A673 (cell line): ENCODE results near the gene ZNF232. TPM values are rescaled to one million over a fixed set of nuclear protein-coding genes. Genes with fewer than 3 reads are reported as not detected.
"Not testable (repeated sequence)": the region's sequence is repeated elsewhere in the genome, so short reads cannot be mapped to it uniquely, and the experiment has no call there.

Source experiments
- Bru-seq: library from RNA; stranded (reverse); fragments of 400-500 nt; gene quantifications from one replicate; lab custom pipeline; 2021; lab: Mats Ljungman, UMichigan
- BruChase-seq, 2 experiments: library from RNA; stranded (reverse); fragments of 400-500 nt; gene quantifications; one replicate each; lab custom pipeline; 2021; lab: Mats Ljungman, UMichigan
- BruUV-seq: library from RNA; stranded (reverse); fragments of 400-500 nt; replicated peaks from 2 replicates; lab custom pipeline; 2021; lab: Mats Ljungman, UMichigan
- CTCF ChIA-PET: fragments of 300-600 bp; sonication (Branson Sonifier 250); formaldehyde crosslinking; loops from one replicate; lab custom pipeline; 2022; ENCODE audit warnings: antibody characterized with exemption; lab: Charles Lee
- POLR2A ChIA-PET: fragments of 300-600 bp; sonication (Branson Sonifier 250); formaldehyde crosslinking; loops from one replicate; lab custom pipeline; 2022; ENCODE audit warnings: antibody characterized with exemption; ENCODE audit not compliant: low non-redundant PET; lab: Charles Lee
- DNase-seq: peaks from one replicate; pipeline ENCODE4 v3.0.0-alpha.2; 2015; ENCODE audit warnings: low spot score
- H3K27ac ChIP-seq: fragments of 200-600 bp; sonication (generic); 2 replicates; pipeline ENCODE4 v1.5.1; 2016; ENCODE audit warnings: mixed run types, low read depth, mild to moderate bottlenecking, mixed read lengths, antibody characterized with exemption, low read length; ENCODE audit not compliant: poor library complexity, severe bottlenecking
- H3K27me3 ChIP-seq: fragments of 200-600 bp; sonication (generic); replicated peaks from 2 replicates; pipeline ENCODE4 v1.6.1; 2017; ENCODE audit warnings: mixed run types, low read depth, mild to moderate bottlenecking, mixed read lengths, antibody characterized with exemption, low read length; ENCODE audit not compliant: insufficient read depth, poor library complexity
- H3K36me3 ChIP-seq: fragments of 200-600 bp; sonication (generic); 2 replicates; pipeline ENCODE4 v1.6.1; 2016; ENCODE audit warnings: mixed run types, mild to moderate bottlenecking, mixed read lengths, antibody characterized with exemption, low read length; ENCODE audit not compliant: insufficient read depth, poor library complexity, severe bottlenecking
- H3K4me1 ChIP-seq: fragments of 200-600 bp; sonication (generic); 2 replicates; pipeline ENCODE4 v1.6.1; 2017; ENCODE audit warnings: mixed run types, mild to moderate bottlenecking, mixed read lengths, antibody characterized with exemption, low read length; ENCODE audit not compliant: insufficient read depth, poor library complexity, severe bottlenecking
- H3K4me3 ChIP-seq: fragments of 200-600 bp; sonication (generic); 2 replicates; pipeline ENCODE4 v1.5.1; 2016; ENCODE audit warnings: low read depth, mixed run types, mild to moderate bottlenecking, mixed read lengths, low read length; ENCODE audit not compliant: poor library complexity, severe bottlenecking
- H3K9me3 ChIP-seq: fragments of 200-600 bp; sonication (generic); 2 replicates; pipeline ENCODE4 v1.6.1; 2016; ENCODE audit warnings: mixed run types, low read depth, mild to moderate bottlenecking, mixed read lengths, antibody characterized with exemption, low read length; ENCODE audit not compliant: poor library complexity, severe bottlenecking
- EZH2 ChIP-seq: fragments of 200-600 bp; sonication (generic); IDR thresholded peaks from 2 replicates; pipeline ENCODE4 v1.6.1; 2017; ENCODE audit warnings: borderline replicate concordance, low read depth, mild to moderate bottlenecking, mixed read lengths, antibody characterized with exemption, low read length; ENCODE audit not compliant: poor library complexity, severe bottlenecking
- intact Hi-C: fragments of 100-400 bp; cut with micrococcal nuclease; formaldehyde crosslinking; loops from one replicate; pipeline ENCODE4 v1.10.0; 2022; ENCODE audit not compliant: unreplicated experiment
- long read RNA-seq: library from polyadenylated mRNA; stranded (forward); transcript quantifications from one replicate; pipeline ENCODE4 v2.0.0, GENCODE V29; 2022
- total RNA-seq: library from RNA; stranded (reverse); gene quantifications from 2 replicates; pipeline ENCODE4 v1.2.3, GENCODE V29; 2021
- TF ChIP-seq, protein P1 (sequence below): fragments of 300-800, 200-600 bp; sonication (generic); conservative IDR thresholded peaks from 2 replicates; pipeline ENCODE4 v1.5.1; 2017; ENCODE audit warnings: low read depth, mild to moderate bottlenecking, antibody characterized with exemption, low read length, moderate library complexity, mixed read lengths

ZNF232 gene
- total RNA-seq (28.1 and 31.6 TPM in 2 replicates), Bru-seq, nascent RNA (percentile 65 among the genes with signal in this experiment), BruChase-seq, experiment 1, labeled RNA remaining after a 2-hour chase (percentile 66 among the genes with signal in this experiment), BruChase-seq, experiment 2, labeled RNA remaining after a 6-hour chase (percentile 59 among the genes with signal in this experiment)
- long read RNA-seq, transcript ZNF232-205 (5 exons, 1,553 nt) = major isoform, 7 of 52 reads
- long read RNA-seq, partial matches to known transcripts = 11 of 52 reads
- long read RNA-seq, other reads (novel, unspliced or antisense) = 33 of 52 reads

DNA sequence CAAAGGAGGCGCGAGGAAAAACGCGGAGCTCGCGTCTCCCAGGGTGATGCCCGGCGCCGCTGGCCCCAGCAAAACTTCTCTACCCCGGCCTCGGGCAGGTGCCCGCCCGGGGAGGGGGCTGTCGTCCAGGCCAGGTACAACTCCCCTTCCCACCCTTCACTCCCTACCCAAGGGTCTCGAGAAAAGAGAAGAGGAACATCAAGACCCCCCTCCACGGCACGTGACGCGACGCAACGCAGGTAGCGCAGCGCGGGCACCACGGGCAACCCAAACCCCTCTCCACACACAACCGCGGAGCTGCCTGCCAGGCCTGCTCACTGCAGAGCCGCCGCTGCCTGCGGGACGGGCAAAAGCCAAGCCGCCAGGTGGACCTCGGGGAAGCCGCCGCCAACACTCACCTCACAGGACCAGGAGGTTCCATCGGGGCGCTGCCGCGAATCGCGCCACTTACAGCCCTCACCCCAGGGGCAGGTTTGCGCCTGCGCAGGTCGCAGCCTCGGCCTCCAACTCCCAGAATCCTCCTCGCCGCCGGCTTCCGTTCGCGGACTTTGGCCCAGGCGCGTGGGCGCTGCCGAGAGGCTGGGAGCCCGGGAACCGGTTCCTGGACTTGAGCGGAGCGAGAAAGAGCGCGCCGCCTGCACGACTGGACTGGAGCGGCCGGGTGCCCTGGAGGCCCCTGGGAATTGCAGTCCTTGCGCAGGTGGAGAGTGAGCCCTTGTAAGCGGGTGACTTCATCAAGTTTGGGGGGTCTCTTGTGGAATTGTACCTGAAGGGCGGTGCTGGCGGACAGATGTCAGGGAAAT lies at the start of gene ZNF232:
TSS of gene ZNF232 (minus strand) at position 477 of the 803 bp plus-strand sequence. CDS start at position 421, 56 bp downstream.
- ChIA-PET CTCF (no interaction called here), POLR2A (no interaction called here)
- Histone ChIP-seq H3K36me3 (peaks cover 31% of the 10 kb centered on the region), H3K27me3 (no peaks in the 10 kb centered on the region), H3K4me1 (peaks cover 5% of the 10 kb centered on the region), H3K9me3 (peaks cover 10% of the 10 kb centered on the region), H3K4me3 (peak within 1 kb of the TSS; percentile 59), H3K27ac (peak within 1 kb of the TSS; percentile 45)
- intact Hi-C loops = no loop called here
- no TSS peak for BruUV-seq
- peak; percentile 98 for DNase-seq
- TF ChIP-seq, protein P1, sequence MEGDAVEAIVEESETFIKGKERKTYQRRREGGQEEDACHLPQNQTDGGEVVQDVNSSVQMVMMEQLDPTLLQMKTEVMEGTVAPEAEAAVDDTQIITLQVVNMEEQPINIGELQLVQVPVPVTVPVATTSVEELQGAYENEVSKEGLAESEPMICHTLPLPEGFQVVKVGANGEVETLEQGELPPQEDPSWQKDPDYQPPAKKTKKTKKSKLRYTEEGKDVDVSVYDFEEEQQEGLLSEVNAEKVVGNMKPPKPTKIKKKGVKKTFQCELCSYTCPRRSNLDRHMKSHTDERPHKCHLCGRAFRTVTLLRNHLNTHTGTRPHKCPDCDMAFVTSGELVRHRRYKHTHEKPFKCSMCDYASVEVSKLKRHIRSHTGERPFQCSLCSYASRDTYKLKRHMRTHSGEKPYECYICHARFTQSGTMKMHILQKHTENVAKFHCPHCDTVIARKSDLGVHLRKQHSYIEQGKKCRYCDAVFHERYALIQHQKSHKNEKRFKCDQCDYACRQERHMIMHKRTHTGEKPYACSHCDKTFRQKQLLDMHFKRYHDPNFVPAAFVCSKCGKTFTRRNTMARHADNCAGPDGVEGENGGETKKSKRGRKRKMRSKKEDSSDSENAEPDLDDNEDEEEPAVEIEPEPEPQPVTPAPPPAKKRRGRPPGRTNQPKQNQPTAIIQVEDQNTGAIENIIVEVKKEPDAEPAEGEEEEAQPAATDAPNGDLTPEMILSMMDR = no peak
- TF ChIP-seq EZH2 = no peak

DNA sequence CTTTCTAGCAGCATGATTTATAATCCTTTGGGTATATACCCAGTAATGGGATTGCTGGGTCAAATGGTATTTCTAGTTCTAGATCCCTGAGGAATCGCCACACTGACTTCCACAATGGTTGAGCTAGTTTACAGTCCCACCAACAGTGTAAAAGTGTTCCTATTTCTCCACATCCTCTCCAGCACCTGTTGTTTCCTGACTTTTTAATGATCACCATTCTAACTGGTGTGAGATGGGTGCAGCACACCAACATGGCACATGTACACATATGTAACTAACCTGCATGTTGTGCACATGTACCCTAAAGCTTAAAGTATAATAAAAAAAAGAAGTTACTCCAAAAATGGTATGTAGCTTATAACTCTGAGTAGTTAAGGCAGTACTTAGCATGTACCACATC lies 49.0 kb upstream of the ZNF232 start:
- H3K4me1 ChIP-seq, H3K9me3 ChIP-seq, CTCF ChIA-PET, H3K27me3 ChIP-seq, H3K4me3 ChIP-seq, DNase-seq, H3K27ac ChIP-seq, POLR2A ChIA-PET, intact Hi-C loops, H3K36me3 ChIP-seq, BruUV-seq: not testable (repeated sequence)

DNA sequence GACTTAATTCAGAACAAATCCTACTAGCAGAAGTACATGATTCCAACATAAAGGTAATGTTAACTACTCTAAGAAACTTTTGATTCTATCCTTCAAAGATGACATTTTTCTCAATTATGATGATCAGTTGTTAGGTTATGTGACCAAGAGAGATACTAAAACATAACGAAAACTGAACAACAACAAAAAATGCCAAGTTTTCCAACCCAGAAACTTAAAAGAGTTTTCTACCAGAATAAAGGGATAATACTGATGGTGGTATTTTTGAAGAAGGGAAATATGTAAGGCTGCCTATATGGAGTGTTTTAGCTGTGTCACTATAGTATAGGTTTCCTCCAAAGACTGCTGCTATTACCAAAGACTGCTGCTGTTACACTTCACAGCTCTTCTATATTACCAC lies 34.4 kb upstream of the ZNF232 start:
- POLR2A ChIA-PET, H3K4me1 ChIP-seq, H3K9me3 ChIP-seq, intact Hi-C loops, H3K36me3 ChIP-seq, CTCF ChIA-PET, BruUV-seq, H3K27ac ChIP-seq, DNase-seq, H3K4me3 ChIP-seq: not testable (repeated sequence)
- peaks cover 22% of the 10 kb centered on the region for H3K27me3 ChIP-seq

DNA sequence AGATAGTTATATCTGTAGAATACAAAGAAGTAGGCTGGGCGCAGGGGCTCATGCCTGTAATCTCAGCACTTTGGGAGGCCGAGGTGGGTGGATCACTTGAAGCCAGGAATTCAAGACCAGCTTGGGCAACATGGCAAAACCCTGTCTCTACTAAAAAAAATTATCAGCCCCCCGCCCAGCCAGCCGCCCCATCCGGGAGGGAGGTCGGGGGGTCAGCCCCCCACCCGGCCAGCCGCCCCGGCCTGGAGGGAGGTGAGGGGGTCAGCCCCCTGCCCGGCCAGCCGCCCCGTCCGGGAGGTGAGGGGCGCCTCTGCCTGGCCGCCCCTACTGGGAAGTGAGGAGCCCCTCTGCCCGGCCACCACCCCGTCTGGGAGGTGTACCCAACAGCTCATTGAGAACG lies 31.2 kb upstream of the ZNF232 start:
- BruUV-seq, H3K4me1 ChIP-seq, H3K4me3 ChIP-seq, DNase-seq, POLR2A ChIA-PET, H3K9me3 ChIP-seq, H3K36me3 ChIP-seq, H3K27ac ChIP-seq, CTCF ChIA-PET, intact Hi-C loops: not testable (repeated sequence)
- peaks cover 22% of the 10 kb centered on the region for H3K27me3 ChIP-seq
